ENCODE data around the gene EEPD1.

Gene EEPD1

DNA sequence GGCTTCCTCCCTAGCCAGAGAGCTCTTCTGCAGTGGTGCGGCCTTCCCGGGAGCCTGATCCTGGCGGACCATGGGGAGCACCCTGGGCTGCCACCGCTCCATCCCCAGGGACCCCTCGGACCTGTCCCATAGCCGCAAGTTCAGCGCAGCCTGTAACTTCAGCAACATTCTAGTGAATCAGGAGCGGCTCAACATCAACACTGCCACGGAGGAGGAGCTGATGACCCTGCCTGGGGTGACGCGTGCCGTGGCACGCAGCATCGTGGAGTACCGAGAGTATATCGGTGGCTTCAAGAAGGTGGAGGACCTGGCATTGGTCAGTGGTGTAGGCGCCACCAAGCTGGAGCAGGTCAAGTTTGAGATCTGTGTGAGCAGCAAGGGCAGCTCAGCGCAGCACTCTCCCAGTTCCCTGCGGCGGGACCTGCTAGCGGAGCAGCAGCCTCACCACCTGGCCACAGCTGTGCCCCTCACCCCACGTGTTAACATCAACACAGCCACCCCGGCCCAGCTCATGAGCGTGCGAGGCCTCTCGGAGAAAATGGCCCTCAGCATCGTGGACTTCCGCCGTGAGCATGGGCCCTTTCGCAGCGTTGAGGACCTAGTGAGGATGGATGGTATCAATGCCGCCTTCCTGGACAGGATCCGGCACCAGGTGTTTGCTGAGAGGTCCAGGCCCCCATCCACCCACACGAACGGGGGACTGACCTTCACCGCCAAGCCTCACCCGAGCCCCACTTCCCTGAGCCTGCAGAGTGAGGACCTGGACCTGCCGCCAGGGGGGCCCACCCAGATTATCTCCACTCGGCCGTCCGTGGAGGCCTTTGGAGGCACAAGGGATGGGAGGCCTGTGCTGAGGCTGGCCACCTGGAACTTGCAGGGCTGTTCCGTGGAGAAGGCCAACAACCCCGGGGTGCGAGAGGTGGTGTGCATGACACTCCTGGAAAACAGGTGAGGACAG lies 1.5 kb downstream of the EEPD1 start:
- no peak for DNase-seq (ENCODE audit: low read depth in 1 of 2, low spot score in 1 of 2)

DNA sequence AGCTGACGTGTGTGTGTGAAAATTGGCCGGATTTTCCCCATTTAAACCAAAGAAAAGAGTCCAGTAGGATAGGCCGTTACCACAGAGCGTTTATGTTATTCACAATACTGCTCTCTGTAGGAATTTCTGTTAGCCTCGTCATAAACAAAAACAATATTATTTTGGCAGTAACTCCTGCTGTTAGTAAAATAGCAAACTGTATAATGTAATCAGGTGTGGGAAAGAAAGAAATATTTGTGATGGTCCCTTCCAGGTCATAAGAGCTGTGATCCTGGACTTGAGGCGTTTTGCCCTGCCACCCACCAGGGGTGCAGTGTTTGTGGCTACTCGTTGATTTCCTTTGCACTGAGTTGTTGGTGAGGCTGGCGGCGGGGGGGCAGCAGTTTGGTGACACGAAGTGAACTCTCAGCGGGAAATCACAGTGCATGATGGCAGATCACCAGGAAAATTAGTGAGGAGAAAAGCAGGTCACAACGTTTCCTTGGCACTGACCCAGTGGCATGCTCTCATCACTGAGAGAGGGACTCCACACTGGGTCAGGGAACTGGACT lies 2.8 kb downstream of the EEPD1 start:
- DNase-seq (ENCODE audit: low read depth in 1 of 2, low spot score in 1 of 2), result no peak

DNA sequence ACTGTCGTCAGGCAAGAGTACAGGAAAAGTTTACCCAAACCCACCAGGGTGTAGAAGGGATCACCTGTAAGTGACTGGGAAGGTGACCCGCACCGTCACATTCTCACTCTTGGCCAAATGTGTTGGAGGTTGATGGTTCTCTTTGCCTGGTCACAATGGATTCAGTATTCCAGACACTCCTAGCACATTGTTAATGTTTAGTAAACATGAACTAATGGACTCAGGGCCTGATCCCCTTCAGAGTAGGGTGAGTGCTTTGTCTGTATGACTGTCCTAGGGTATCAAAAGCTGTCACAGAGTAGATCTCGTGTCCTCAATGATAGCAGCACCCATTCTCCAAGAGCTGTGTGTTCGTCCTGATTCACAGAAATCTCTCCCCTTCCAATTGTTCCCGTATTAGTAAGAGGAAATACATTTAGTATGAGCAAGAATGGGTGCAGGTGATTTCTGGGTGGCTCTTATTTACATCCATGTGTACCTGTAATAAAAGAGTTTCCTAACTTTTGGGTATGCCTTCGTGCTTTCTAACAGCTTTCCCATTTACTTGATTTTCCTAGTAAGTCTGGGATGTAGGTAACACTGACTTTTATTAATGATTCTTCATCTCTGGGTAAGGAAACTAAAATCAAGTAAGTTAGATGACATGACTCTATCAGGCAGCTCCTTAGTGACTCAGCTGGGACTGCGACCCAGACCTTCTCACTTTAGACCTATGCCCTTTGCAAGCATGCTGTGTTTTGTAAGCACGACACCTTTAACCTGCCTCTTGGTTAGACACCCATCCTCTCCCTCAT lies 4.7 kb downstream of the EEPD1 start:
- DNase-seq (ENCODE audit: low read depth in 1 of 2, low spot score in 1 of 2), result no peak

DNA sequence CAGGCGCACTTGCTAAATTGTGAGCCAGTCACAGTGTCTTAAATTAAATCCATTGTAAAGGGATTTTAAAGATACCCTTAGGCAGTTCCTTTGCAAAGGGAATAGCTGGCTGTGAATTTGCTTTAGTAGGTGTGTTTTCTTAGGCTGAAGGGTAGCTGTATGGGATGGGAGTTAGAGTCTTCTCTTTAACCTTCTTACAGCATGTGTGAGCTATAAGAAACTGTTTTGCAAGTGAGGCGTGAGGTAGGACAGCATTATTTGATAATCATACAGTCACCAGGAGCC lies 5.2 kb downstream of the EEPD1 start:
- DNase-seq (ENCODE audit: low read depth in 1 of 2, low spot score in 1 of 2), result no peak

DNA sequence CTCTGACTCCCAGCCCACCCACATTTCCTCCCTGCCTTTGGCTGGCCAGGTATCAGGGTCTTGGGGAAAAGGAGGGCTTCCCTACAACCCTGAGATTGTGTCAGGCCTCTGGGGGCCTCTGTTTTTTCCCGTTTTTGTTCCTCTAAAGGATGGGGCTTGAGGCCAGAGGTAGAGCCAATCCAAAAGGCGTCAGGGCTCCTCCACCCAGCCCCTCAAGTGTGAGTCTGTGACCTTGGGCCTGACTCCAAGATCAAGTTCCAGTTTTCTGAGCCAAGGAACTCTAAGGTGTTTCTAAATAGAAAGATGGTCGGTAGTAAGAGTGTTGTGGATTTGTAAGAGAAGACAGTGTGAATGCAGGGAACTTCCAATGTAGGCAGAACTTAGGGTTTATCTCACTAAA lies 6.6 kb downstream of the EEPD1 start:
- DNase-seq (ENCODE audit: low read depth in 1 of 2, low spot score in 1 of 2), result no peak

DNA sequence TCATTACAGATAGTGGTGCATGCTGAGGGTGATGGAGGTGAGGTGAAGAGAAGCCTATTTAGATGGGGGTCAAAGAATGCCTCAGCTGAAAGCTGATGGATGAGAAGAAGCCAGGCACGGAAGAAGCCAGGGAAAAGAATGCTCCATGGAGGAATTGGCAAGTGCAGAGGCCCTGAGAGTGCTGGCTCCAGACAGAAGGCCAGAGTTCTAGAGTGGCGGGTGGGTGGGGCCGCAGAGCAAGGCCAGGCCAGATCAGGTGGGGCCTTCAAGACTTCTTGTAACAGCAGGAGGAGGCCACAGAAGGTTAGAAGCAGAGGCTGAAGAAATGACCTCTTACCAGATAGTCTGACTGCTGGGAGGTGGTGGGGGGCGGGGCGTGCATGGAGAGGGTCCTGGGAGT lies 7.3 kb downstream of the EEPD1 start:
- DNase-seq (ENCODE audit: low read depth in 1 of 2, low spot score in 1 of 2), result no peak

DNA sequence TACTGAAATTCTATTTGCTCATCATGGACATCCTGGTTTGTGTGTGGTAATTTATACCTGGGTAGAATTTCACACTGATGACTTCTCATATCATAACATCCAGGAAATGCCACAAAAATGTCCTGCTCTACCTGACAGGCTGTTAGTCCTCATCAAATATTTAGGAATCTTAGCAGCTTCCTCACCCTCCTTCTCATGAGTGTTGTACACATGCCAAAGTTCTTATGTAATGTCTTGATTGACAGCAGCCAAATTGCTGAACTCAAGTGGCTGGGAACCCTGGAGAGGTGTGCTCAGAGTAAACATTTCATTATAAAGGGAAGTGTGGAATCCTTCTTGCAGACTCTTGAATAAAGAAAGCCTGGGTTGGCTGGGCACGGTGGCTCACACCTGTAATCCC lies 8.9 kb downstream of the EEPD1 start:
- no peak for DNase-seq (ENCODE audit: low read depth in 1 of 2, low spot score in 1 of 2)

DNA sequence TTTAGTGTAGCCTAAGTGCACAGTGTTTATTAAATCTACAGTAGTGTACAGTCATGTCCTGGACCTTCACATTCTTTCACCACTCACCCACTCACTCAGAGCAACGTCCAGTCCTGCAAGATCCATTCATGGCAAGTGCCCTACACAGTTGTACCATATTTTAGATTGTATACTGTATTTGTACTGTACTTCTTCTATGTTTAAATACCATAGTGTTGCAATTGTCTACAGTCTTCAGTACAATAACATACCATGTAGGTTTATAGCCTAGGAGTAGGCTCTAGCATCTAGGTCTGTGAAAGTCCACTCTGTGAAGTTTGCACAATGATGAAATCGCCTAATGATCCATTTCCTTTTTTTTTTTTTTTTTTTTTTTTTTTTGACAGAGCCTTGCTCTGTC lies 12.0 kb downstream of the EEPD1 start:
- no peak for DNase-seq (ENCODE audit: low read depth in 1 of 2, low spot score in 1 of 2)

DNA sequence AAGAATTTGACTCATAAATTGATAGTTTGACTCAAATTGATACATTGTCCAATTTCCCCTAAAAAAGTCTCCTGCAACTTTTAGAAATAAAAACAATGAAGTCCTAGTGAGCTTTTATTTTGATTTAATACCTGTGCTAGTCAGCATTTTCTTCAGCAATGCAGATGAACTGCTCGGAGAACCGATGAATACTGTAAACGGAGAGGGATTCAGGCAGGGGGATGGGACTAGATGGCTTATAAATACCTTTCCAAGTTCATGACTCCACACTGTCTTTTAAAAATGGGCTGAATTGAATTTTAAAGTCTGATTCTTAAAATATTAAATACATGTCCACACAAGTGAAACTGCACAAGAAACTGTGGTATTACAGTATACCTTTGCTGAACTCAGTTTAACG lies 12.7 kb downstream of the EEPD1 start:
- DNase-seq (ENCODE audit: low read depth in 1 of 2, low spot score in 1 of 2), result no peak

DNA sequence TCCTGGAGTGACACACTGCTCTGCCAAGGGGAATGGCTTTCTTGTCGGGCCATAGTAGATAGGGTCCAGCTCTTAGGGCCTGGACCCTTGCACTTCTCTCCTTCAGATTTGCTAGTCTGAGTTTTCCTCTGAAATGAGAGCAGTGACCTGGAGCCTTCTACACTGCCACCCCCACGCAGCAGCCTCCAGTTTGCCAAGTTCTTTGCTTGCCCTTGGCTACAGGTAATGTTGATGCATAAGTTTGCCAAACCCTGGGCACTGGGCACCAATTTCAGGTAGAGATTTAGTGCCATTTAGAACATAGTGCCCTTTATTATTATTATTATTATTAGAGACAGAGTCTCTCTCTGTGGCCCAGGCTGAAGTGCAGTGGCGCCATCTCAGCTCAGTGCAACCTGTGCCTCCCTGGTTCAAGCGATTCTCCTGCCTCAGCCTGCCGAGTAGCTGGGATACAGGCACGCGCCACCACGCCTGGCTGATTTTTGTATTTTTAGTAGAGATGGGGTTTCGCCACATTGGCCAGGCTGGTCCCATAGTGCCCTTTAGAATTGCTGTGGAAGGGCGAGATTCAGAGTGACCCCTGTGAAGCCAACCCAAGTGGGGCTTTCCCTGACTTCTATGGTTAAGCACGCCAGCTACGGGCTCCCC lies 14.5 kb downstream of the EEPD1 start:
- no peak for DNase-seq (ENCODE audit: low read depth in 1 of 2, low spot score in 1 of 2)

DNA sequence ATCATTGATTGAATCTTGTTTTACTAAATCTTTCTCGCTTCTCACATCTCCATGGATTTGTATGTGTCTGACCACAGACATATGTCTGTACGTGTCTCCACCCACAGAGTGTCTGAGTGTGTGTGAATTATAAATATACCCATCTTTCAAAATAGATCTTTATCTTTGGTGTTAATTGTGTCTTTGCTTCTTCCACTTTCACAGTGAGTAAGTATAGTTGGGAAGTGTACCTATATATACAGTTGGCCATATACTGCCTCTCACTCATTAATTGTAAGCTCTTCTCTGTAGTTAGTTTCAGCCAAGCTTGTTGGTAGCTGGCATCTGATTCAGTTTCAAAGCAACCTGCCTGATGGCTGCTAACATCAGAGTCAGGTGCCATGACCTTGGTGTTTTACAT lies 18.4 kb downstream of the EEPD1 start:
- no peak for DNase-seq (ENCODE audit: low read depth in 1 of 2, low spot score in 1 of 2)

DNA sequence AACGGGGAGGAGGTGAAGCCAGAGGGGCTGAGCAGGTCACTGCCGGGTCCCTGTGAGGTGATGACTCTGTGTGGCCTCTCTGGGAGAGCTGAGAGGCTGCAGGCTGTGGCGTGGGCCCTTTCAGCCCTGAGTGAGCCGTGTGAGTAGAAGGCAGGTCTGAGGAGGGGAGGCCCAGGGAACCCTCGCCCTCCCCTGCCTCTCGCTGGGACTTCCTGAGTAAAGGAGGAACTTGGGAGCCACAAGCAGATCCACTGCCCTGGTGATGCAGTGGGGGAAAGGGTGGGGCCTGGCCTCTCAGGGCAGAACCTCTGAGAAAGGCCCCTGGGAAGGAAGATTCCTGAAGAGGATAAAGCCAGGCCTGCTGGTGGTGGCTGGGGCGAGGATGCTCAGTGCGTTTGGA lies 22.8 kb downstream of the EEPD1 start:
- no peak for DNase-seq (ENCODE audit: low read depth in 1 of 2, low spot score in 1 of 2)

DNA sequence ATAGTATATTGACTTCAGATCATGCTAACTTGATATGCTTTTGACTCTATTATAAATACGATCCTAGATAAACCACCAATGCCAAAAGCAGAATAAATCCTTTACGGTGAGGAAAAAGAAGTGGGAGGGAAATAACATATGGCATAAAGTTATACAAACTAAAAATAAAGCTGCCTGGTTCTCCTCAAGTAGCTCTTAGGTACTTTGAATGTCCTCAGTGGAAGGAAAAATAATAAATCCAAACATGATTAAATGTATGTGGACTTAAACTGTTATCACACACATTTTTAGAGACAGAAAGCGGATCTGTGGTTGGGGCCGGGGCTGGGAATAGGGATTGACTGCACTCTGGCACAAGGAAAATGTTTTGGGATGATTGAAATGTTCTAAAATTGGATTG lies 23.6 kb downstream of the EEPD1 start:
- DNase-seq (ENCODE audit: low read depth in 1 of 2, low spot score in 1 of 2), result no peak

DNA sequence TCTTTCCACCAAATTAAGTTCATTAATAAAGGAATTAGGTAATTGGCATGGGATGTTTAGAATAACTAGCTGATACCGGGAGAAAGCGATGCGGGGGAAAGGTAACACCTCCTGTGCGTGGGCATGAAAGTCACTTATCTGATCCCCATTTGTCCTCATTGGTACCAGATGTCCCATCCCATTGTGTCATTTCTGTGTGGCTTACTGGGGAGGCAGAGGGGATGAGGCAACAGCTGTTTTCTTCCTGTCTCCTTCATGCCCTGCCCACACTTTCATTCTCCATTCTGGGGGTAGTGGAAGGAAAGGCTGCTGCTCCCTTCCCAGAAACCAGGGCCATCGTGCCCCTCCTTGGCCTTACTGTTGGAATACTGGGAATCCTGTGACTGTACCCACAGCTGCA lies 27.1 kb downstream of the EEPD1 start:
- DNase-seq (ENCODE audit: low read depth in 1 of 2, low spot score in 1 of 2), result no peak

DNA sequence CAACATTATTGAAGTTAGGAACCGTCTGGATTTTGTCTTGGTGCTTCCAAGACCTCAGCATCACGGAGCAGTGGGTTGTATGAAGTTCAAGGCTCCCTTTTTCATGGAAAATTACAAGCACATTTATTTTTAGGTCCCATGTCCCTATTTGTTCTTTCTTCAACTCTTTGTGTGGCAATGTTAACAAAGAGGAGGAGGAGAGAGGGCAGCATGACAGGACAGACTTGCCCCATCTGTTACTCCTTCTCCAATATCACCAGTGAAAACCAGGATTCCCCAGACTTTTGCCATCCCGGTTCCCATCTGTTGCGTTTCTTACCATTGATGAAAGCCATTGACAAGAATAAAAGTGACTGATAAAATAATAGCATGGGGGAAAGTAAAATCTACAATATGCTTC lies 28.6 kb downstream of the EEPD1 start:
- DNase-seq (ENCODE audit: low read depth in 1 of 2, low spot score in 1 of 2), result no peak

DNA sequence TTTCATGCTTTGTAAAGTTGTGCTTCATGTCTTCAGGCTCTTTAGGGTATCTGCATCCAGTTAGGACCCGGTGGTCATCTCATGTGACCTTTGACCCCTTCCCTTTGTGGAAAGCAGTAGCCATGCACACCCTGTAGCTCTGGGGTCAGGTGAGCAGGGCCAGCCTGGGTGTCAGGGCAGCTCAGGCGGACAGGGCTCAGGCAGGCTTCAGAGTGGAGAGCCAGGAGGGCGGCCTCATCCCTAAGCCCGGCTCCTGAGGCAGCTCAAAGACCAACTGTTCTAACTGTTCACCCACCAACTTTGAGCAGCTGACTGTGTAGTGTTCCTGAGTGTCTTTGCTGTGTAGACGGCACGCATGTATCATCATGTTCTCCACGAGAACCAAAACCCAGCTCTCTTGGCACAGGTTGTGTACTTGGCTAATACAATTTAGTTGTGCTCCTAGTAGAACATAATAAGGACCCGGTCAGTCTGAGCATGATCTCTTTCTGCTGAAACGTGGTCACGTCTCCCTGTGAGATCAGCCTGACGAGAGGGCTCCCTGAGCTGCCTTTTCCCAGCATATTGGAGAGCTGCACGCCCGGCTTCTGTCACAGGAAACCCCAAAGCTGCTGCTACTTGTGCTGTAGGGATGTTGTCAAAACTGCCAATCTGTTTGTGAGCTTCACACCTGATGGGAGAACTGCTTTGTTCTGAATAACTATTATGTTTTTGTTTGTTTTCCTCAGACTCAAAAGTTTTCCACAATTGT lies 30.0 kb downstream of the EEPD1 start:
- no peak for DNase-seq (ENCODE audit: low read depth in 1 of 2, low spot score in 1 of 2)

DNA sequence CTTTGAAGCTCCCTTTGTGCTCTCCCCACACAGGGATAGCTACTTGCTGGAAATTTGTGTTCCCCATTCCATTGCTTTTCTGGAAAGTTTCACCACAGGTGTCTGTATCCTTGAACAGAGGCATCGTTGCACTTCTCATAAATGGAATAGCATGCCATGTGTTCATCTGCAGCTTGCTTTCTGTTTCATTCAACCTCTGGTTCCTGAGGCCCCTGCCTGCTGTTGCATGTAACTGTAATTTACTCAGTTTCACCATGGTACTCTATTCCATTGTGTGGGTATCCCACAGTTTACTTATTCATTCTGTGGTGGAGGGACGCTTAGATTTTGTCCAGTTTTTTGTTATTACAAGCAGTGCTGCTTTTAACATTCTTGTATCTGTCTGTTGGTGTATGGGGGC lies 32.0 kb downstream of the EEPD1 start:
- DNase-seq (ENCODE audit: low read depth in 1 of 2, low spot score in 1 of 2), result no peak

DNA sequence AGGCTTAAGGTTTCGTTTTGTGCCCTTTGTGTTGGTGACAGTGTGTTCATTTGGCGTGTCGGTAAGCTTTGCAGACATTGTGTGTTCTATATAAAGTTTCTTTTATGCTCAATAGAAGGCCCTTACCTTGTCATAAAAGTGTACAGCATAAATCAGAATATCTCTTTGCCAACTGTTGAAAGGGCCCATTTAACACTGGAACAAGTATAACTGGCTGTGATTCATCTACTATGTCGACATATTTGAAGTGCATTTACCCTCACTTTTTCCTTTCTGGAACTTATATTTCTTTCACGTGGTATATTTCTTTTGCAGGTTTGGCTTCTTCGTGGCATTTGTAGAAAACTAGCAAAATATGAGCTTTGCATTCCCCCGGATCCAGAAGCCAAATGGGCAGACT lies 32.7 kb downstream of the EEPD1 start:
- no peak for DNase-seq (ENCODE audit: low read depth in 1 of 2, low spot score in 1 of 2)

DNA sequence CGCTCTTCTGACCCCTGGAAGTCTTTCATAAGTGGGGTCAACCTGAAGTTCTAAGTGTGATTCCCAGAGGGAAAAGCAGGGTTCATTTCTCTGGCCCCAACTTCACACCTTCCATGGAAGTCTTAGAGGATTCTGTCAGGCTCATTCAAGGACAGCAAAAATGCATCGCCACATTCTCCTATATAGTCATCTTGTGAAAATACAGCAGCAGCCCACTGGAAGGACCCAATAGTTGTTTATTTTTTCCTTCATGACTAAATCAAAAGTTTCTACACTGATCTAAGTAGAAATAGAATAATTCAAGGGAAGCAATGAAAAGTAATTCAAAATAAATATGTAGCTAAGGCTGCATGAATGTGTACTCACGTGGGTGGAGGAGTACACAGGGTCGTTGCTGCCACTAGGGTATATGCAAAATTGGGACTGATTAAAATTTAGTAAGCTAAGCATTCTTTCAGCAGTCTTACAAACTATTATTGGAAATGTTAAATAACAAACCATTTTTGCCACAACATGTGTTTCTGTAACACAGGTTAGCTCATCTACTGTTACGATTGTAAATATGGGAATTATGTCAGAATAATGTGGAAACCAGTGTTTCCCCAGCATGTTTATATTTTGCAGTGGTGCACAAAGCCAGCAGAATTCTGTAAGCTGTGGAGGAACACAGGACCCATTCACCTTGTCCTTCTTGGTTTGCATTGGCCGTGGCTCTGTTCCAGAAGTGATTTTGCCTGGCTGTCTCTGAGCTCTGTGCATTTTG lies 33.5 kb downstream of the EEPD1 start:
- no peak for DNase-seq (ENCODE audit: low read depth in 1 of 2, low spot score in 1 of 2)

DNA sequence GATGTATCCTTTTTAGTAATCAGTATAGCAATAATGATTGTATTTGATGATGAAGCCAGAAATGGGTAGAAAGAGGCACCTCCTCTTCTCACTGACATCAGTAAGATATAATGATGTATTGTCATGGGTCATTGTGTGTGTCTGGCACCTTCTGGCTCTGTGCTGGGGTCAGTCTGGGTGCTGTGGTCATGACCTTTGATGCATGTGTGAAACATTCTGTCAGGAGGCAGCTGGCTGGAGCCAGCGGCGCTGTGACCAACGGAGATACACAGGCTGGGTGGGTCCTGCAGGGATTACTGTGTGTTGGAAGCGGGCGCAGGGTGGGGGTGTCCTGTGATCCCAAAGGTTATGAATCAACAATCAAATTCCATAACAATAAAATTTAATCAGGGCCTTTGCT lies 35.2 kb downstream of the EEPD1 start:
- no peak for DNase-seq (ENCODE audit: low read depth in 1 of 2, low spot score in 1 of 2)
